CD4-positive, alpha-beta memory T cell (primary cell): Measurements from ENCODE around the gene NDFIP1. TPM values are rescaled to one million over a fixed set of nuclear protein-coding genes. Genes with fewer than 3 reads are reported as not detected.

Experiments used
- CTCF ChIA-PET: fragments of 350-600 bp; sonication (Branson Sonifier 250); formaldehyde crosslinking; loops from one replicate; lab custom pipeline; 2021; ENCODE audit warnings: inconsistent platforms; ENCODE audit not compliant: partially characterized antibody; lab: Charles Lee
- POLR2A ChIA-PET: fragments of 350-600 bp; sonication (Branson Sonifier 250); formaldehyde crosslinking; loops from one replicate; lab custom pipeline; 2021; ENCODE audit not compliant: partially characterized antibody; lab: Charles Lee
- DNase-seq, 5 donors: peaks; one replicate each; pipeline versions ENCODE4 v3.0.0 to v3.0.0-alpha.2; 2020 to 2022; ENCODE audit warnings: mixed read lengths in 1 of 5
- H3K27ac ChIP-seq: one replicate; pipeline ENCODE4 v1.7.0; 2013; ENCODE audit warnings: low read depth, low read length
- H3K27me3 ChIP-seq: 2 replicates; pipeline ENCODE4 v1.7.0; 2013; ENCODE audit warnings: mild to moderate bottlenecking, low read length, moderate library complexity; ENCODE audit not compliant: insufficient read depth
- H3K36me3 ChIP-seq: 2 replicates; pipeline ENCODE4 v1.7.0; 2013; ENCODE audit warnings: mild to moderate bottlenecking, low read length, moderate library complexity; ENCODE audit not compliant: insufficient read depth
- H3K4me1 ChIP-seq: 2 replicates; pipeline ENCODE4 v1.7.0; 2013; ENCODE audit warnings: mild to moderate bottlenecking, low read length, moderate library complexity; ENCODE audit not compliant: insufficient read depth
- H3K4me3 ChIP-seq, 2 donors: one replicate each; pipeline ENCODE4 v1.7.0; 2013; ENCODE audit warnings: low read length in 2 of 2, mild to moderate bottlenecking in 1 of 2
- H3K9me3 ChIP-seq, 2 donors: one replicate each; pipeline ENCODE4 v1.7.0; 2013; ENCODE audit warnings: low read length in 2 of 2, control low read depth in 1 of 2; ENCODE audit not compliant: control insufficient read depth in 1 of 2
- H3K27ac Mint-ChIP-seq, 7 donors: one replicate each; pipeline ENCODE4 v1.8.0; 2020 to 2021; ENCODE audit warnings: mixed read lengths in 7 of 7, mild to moderate bottlenecking in 6 of 7, inconsistent platforms in 3 of 7, moderate library complexity in 3 of 7
- H3K27me3 Mint-ChIP-seq, 2 donors: one replicate each; pipeline ENCODE4 v1.8.0; 2020 to 2021; ENCODE audit warnings: mixed read lengths in 2 of 2
- H3K36me3 Mint-ChIP-seq, 2 donors: one replicate each; pipeline ENCODE4 v1.8.0; 2020 to 2021; ENCODE audit warnings: mixed read lengths in 2 of 2, inconsistent platforms in 1 of 2, mild to moderate bottlenecking in 1 of 2
- H3K4me1 Mint-ChIP-seq, 4 donors: one replicate each; pipeline ENCODE4 v1.8.0; 2020 to 2021; ENCODE audit warnings: mixed read lengths in 4 of 4, mild to moderate bottlenecking in 1 of 4
- H3K4me3 Mint-ChIP-seq, 8 donors: one replicate each; pipeline ENCODE4 v1.8.0; 2020 to 2021; ENCODE audit warnings: mixed read lengths in 8 of 8, mild to moderate bottlenecking in 7 of 8, moderate library complexity in 6 of 8, inconsistent platforms in 3 of 8
- H3K9me3 Mint-ChIP-seq, 8 donors: one replicate each; pipeline ENCODE4 v1.8.0; 2020 to 2021; ENCODE audit warnings: mixed read lengths in 8 of 8, mild to moderate bottlenecking in 5 of 8, inconsistent platforms in 3 of 8, moderate library complexity in 1 of 8
- intact Hi-C: fragments of 100-400 bp; cut with micrococcal nuclease; formaldehyde crosslinking; loops from one replicate; pipeline ENCODE4 v1.15.1; 2023
- polyA plus RNA-seq, 2 donors: library from polyadenylated mRNA; unstranded; fragments of 300-500 nt; fragmentation: Illumina TruSeq; gene quantifications; one replicate each; pipeline ENCODE4 v1.2.3, GENCODE V29; 2021
- total RNA-seq, 2 experiments: library from RNA; stranded (reverse); gene quantifications; one replicate each; pipeline ENCODE4 v1.2.3, GENCODE V29; 2021

Gene NDFIP1
- total and polyA plus RNA-seq, 4 experiments from 2014 or later = 70.0 to 98.3 (median 76.1) TPM

DNA sequence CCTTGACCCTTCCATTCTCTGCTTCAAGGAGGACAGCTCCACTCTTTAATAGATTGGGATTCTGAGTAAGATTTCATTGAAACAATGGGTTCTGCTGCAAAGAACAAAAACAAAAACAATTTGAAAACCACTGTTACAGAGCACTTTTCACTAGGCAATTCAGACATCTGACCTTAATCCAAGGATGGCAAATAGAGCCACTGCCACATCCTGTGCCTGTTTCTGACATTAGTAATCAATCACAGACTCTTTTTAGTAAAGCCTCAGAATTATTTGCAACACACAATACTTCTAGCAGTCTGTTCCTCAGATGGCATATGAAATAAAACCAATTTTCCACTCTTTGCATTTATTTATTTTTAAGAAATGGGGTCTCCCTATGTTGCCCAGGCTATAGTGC lies 37.8 kb upstream of the NDFIP1 start:
- no peak for DNase-seq
- Histone ChIP-seq H3K9me3 (no peaks in the 10 kb centered on the region), H3K36me3 (no peaks in the 10 kb centered on the region), H3K27me3 (no peaks in the 10 kb centered on the region), H3K4me3 (no peak overlapping the region), H3K27ac (no peak overlapping the region), H3K4me1 (no peaks in the 10 kb centered on the region)
- Mint-ChIP-seq H3K27me3 (no peaks in the 10 kb centered on the region), H3K9me3 (no peaks in the 10 kb centered on the region), H3K4me1 (peaks cover 5 to 12% (median 7%) of the 10 kb centered on the region in 4 donors), H3K27ac (no peak overlapping the region), H3K4me3 (no peak overlapping the region), H3K36me3 (no peaks in the 10 kb centered on the region)
- ChIA-PET CTCF (interaction anchor here (1.3 to 1.9 kb wide), 2 partner anchors 10 to 79 kb away, joined by 3 to 6 read pairs; no protein-coding TSS in a partner anchor), POLR2A (interaction anchor here (0.5 to 1.2 kb wide), 2 partner anchors 18 to 38 kb away, joined by 3 to 7 read pairs; partner anchors contain the start of gene NDFIP1)
- intact Hi-C loops = no loop called here

DNA sequence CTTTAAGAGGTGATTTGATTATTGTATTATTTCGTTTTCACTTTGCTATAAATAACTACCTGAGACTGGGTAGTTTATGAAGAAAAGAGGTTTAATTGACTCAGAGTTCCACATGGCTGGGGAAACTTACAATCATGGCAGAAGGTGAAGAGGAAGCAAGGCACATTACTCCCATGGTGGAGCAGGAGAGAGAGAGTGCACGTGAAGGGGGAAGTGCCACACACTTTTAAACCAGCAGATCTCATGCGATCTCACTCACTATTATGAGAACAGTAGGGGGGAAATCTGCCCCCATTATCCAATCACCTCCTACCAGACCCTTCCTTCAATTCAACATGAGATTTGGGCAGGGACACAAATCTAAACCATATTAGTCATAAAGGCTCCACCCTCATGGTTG lies 36.1 kb upstream of the NDFIP1 start:
- H3K36me3 Mint-ChIP-seq = no peaks in the 10 kb centered on the region
- H3K4me1 ChIP-seq = no peaks in the 10 kb centered on the region
- ChIA-PET POLR2A (no interaction called here), CTCF (no interaction called here)
- DNase-seq = no peak
- no peaks in the 10 kb centered on the region for H3K36me3 ChIP-seq
- H3K4me3 Mint-ChIP-seq = no peak overlapping the region
- no peak overlapping the region for H3K27ac ChIP-seq
- no peaks in the 10 kb centered on the region for H3K27me3 ChIP-seq
- no peaks in the 10 kb centered on the region for H3K9me3 ChIP-seq
- H3K27me3 Mint-ChIP-seq = no peaks in the 10 kb centered on the region
- no peak overlapping the region for H3K27ac Mint-ChIP-seq
- intact Hi-C loops = no loop called here
- H3K9me3 Mint-ChIP-seq = no peaks in the 10 kb centered on the region
- H3K4me1 Mint-ChIP-seq = peaks cover 5 to 12% (median 7%) of the 10 kb centered on the region in 4 donors
- no peak overlapping the region for H3K4me3 ChIP-seq

DNA sequence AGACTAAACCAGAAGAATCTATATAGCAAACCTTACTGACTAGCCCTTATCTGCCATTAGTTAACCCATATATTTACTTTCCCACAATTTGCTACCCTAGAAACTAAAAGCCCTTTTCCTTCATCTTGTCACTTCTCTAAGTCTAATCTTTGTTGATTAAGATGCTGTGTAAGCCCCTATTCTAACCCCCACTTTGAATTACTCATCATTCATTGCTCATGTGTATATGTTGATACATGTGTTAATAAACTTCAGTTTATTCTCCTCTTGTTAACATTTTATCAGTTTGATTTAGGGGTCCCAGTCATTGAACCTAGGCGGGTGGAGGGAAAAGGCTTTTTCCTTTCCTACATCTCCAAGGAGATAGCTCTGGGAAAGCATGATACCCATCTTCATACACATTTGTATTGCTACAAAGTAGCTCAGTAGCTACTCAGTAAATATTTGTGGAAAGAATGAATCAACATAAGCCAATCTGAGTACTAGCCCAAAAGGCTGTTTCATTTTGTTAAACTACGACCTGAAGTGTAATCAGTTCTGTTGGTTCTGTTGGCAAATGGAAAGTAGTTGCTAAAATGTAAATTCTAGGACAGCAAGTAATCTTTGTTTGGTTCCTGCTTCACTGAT lies 35.1 kb upstream of the NDFIP1 start:
- Mint-ChIP-seq H3K36me3 (no peaks in the 10 kb centered on the region), H3K4me1 (peaks cover 5 to 12% (median 7%) of the 10 kb centered on the region in 4 donors), H3K27ac (no peak overlapping the region), H3K9me3 (no peaks in the 10 kb centered on the region), H3K4me3 (no peak overlapping the region), H3K27me3 (no peaks in the 10 kb centered on the region)
- Histone ChIP-seq H3K4me3 (no peak overlapping the region), H3K36me3 (no peaks in the 10 kb centered on the region), H3K4me1 (no peaks in the 10 kb centered on the region), H3K9me3 (no peaks in the 10 kb centered on the region), H3K27ac (no peak overlapping the region), H3K27me3 (no peaks in the 10 kb centered on the region)
- intact Hi-C loops = no loop called here
- CTCF ChIA-PET = no interaction called here
- POLR2A ChIA-PET = no interaction called here
- DNase-seq = no peak

DNA sequence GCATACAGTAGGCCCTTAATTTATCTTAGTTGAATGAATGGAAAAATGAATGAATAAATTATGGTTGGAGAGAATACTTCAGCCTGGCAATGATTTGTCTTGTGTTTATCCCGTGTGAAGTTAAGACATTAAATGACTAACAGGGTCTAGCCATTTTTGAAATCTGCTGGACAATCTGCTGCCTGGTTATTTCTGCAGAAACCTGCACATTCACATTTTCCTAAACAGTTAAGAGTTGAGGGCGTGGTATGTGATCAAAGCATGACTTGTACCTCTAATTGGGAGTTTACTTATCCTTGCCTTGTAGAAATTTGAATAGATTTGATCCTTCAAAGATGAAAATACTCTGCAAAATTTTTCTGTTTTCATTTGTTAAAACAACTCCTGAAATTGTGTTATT lies 34.6 kb upstream of the NDFIP1 start:
- no peak overlapping the region for H3K27ac ChIP-seq
- POLR2A ChIA-PET = no interaction called here
- CTCF ChIA-PET = no interaction called here
- H3K4me1 Mint-ChIP-seq = peaks cover 5 to 12% (median 7%) of the 10 kb centered on the region in 4 donors
- no peaks in the 10 kb centered on the region for H3K4me1 ChIP-seq
- H3K4me3 Mint-ChIP-seq = no peak overlapping the region
- no peak for DNase-seq
- H3K27me3 Mint-ChIP-seq = no peaks in the 10 kb centered on the region
- H3K36me3 ChIP-seq = no peaks in the 10 kb centered on the region
- H3K27ac Mint-ChIP-seq = no peak overlapping the region
- no peak overlapping the region for H3K4me3 ChIP-seq
- no peaks in the 10 kb centered on the region for H3K9me3 Mint-ChIP-seq
- no peaks in the 10 kb centered on the region for H3K27me3 ChIP-seq
- no peaks in the 10 kb centered on the region for H3K36me3 Mint-ChIP-seq
- no peaks in the 10 kb centered on the region for H3K9me3 ChIP-seq
- intact Hi-C loops = no loop called here

DNA sequence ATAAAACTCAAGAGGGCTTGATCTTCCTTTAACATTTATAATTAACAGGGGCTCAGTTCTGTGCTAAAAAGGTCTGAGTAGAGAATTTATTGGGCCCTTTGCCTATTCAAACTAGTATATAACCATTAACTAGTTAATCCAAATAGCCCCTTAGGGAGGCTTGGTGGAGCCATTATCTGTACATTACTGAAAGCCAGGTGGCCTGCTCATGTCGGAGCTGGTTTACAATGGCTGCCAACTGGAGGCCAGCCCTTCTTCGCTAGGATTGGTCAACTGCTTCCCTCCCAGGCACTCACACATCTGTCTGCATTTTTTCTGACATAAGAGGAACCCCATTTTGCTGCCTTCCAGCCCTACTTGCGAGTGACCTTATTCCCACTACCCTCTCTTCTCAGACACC lies 30.4 kb upstream of the NDFIP1 start:
- no peak overlapping the region for H3K4me3 Mint-ChIP-seq
- no peak overlapping the region for H3K27ac Mint-ChIP-seq
- Histone ChIP-seq H3K4me1 (no peaks in the 10 kb centered on the region), H3K27me3 (no peaks in the 10 kb centered on the region), H3K27ac (no peak overlapping the region), H3K4me3 (no peak overlapping the region), H3K9me3 (no peaks in the 10 kb centered on the region), H3K36me3 (no peaks in the 10 kb centered on the region)
- ChIA-PET POLR2A (no interaction called here), CTCF (interaction anchor here (1.1 to 1.3 kb wide), 2 partner anchors 14 to 62 kb away, joined by 3 to 4 read pairs; no protein-coding TSS in a partner anchor)
- H3K36me3 Mint-ChIP-seq = no peaks in the 10 kb centered on the region
- no peaks in the 10 kb centered on the region for H3K9me3 Mint-ChIP-seq
- H3K27me3 Mint-ChIP-seq = no peaks in the 10 kb centered on the region
- intact Hi-C loops = no loop called here
- H3K4me1 Mint-ChIP-seq = peaks cover 0 to 8% (median 5%) of the 10 kb centered on the region in 4 donors
- no peak for DNase-seq

DNA sequence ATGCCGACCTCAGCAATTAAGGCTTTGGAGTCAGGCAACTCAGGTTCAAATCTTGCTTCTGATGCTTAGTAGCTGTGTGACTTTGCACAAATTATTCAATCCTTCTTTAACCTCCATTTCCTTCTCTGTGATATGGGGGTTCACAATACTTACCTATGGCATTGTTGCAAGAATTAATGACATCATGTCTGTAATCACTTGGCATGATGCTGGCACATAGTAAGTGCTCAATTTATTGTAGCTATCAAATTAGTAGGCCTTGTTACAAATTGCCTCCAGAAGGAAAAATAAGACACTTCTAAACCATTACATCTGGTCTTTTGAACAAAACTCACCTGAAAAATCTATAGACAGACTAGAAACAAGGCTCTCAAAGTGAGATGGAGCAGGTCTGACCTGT lies 29.9 kb upstream of the NDFIP1 start:
- H3K9me3 Mint-ChIP-seq = no peaks in the 10 kb centered on the region
- Histone ChIP-seq H3K4me3 (no peak overlapping the region), H3K27me3 (no peaks in the 10 kb centered on the region), H3K9me3 (no peaks in the 10 kb centered on the region), H3K4me1 (no peaks in the 10 kb centered on the region), H3K36me3 (no peaks in the 10 kb centered on the region), H3K27ac (no peak overlapping the region)
- no peak overlapping the region for H3K4me3 Mint-ChIP-seq
- H3K36me3 Mint-ChIP-seq = no peaks in the 10 kb centered on the region
- ChIA-PET POLR2A (no interaction called here), CTCF (interaction anchor here (1.3 kb wide), 2 partner anchors 14 to 30 kb away, joined by 3 to 4 read pairs; partner anchors contain the start of gene NDFIP1)
- intact Hi-C loops = no loop called here
- DNase-seq = no peak
- no peak overlapping the region for H3K27ac Mint-ChIP-seq
- H3K27me3 Mint-ChIP-seq = no peaks in the 10 kb centered on the region
- peaks cover 0 to 8% (median 5%) of the 10 kb centered on the region in 4 donors for H3K4me1 Mint-ChIP-seq

DNA sequence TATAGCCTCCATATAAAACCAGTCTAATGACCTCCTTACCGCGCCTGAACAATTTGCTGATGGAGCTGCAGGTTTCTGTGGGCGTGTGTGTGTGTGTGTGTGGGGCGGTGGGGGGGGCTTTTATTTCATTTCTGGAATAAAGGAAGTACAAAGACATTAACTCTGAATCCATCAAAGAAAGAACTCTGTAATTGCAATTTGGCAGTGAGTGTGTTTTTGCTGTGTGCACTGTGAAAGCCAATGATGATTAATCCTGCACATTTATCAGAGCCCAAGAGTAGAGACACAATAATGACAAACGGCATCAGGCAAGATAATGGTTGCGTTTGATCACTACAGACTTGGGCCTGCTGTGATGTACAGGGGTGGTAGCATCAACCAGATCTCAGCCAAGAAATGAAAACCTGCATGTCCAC lies 29.3 kb upstream of the NDFIP1 start:
- Histone ChIP-seq H3K4me3 (no peak overlapping the region), H3K36me3 (no peaks in the 10 kb centered on the region), H3K9me3 (no peaks in the 10 kb centered on the region), H3K27ac (no peak overlapping the region), H3K4me1 (no peaks in the 10 kb centered on the region), H3K27me3 (no peaks in the 10 kb centered on the region)
- Mint-ChIP-seq H3K27ac (no peak overlapping the region), H3K9me3 (no peaks in the 10 kb centered on the region), H3K27me3 (no peaks in the 10 kb centered on the region), H3K4me3 (no peak overlapping the region), H3K4me1 (peaks cover 0 to 6% (median 3%) of the 10 kb centered on the region in 4 donors), H3K36me3 (no peaks in the 10 kb centered on the region)
- CTCF ChIA-PET = interaction anchor here (1.3 kb wide), 2 partner anchors 13 to 29 kb away, joined by 3 to 4 read pairs; partner anchors contain the start of gene NDFIP1
- no peak for DNase-seq
- intact Hi-C loops = no loop called here
- POLR2A ChIA-PET = no interaction called here
